Measurements from ENCODE around the gene KPNA4. TPM values are rescaled to one million over a fixed set of nuclear protein-coding genes. Genes with fewer than 3 reads are reported as not detected.

KPNA4 gene
- total RNA-seq, 1 donor from 2014 or later = 61.6 TPM

DNA sequence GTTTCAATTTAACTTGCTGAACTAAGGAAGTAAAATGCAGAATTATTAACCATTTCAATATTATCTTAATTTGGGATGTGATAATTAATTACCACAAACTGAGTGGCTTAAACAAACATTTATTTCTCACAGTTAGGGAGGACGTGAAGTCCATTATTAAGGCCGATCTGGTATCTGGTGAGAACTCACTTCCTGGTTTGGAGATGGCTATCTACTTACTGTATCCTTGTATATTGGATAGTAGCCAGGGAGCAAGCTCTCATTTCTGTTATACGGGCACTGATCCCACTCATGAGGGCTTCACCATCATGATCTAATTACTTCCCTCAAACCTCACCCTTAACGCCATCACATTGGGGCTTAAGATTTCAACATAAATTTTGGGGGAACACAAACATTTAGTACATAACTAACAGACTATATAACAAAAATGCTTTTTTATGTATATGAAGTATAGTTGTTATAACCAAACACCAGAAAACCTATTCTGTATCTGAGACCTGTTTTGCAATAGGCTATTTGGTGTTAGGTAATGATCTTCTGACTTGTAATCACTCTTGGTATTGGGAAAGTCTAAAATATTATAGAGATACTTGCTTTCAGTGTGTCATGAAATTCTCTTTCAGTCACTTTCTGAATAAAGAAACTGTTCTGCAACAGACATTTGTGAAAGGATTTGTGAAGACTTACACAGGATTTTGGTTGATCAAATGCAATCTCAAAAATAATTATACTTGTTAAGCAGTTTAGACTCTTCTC, 4.7 kb upstream of the KPNA4 start:
- TF ChIP-seq, protein P1, sequence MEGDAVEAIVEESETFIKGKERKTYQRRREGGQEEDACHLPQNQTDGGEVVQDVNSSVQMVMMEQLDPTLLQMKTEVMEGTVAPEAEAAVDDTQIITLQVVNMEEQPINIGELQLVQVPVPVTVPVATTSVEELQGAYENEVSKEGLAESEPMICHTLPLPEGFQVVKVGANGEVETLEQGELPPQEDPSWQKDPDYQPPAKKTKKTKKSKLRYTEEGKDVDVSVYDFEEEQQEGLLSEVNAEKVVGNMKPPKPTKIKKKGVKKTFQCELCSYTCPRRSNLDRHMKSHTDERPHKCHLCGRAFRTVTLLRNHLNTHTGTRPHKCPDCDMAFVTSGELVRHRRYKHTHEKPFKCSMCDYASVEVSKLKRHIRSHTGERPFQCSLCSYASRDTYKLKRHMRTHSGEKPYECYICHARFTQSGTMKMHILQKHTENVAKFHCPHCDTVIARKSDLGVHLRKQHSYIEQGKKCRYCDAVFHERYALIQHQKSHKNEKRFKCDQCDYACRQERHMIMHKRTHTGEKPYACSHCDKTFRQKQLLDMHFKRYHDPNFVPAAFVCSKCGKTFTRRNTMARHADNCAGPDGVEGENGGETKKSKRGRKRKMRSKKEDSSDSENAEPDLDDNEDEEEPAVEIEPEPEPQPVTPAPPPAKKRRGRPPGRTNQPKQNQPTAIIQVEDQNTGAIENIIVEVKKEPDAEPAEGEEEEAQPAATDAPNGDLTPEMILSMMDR (IDR thresholded peaks at IDR 0.05) = no peak
- ATAC-seq = no peak
- intact Hi-C loops (cut with DNase I) = no loop called here
- Histone ChIP-seq H3K4me3 (no peak overlapping the region), H3K4me1 (peaks cover 10% of the 10 kb centered on the region), H3K27me3 (ENCODE audit: low read depth) (no peaks in the 10 kb centered on the region), H3K9me3 (no peaks in the 10 kb centered on the region), H3K36me3 (no peaks in the 10 kb centered on the region), H3K27ac (no peak overlapping the region)
- DNase-seq = no peak

DNA sequence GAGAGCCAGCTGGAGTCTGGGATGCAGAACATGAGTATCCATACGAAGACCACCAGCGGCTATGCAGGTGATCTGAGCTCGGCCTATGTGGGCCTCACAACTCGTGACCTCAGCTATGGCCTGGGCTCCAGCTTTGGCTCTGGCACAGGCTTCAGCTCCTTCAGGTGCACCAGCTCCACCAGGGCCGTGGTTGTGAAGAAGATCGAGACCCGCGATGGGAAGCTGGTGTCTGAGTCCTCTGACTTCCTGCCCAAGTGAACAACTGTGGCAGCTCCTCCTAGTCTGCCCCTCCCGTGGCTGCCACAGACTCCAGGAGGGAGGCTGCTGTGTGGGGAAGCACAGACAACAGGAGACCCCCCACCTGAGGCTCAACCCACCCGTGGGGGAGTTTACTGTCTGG, 3.6 kb upstream of the KPNA4 start:
- Histone ChIP-seq H3K4me1 (peaks cover 13% of the 10 kb centered on the region), H3K9me3 (no peaks in the 10 kb centered on the region), H3K36me3 (no peaks in the 10 kb centered on the region), H3K27me3 (ENCODE audit: low read depth) (no peaks in the 10 kb centered on the region), H3K4me3 (no peak overlapping the region), H3K27ac (no peak overlapping the region)
- ATAC-seq = no peak
- TF ChIP-seq, protein P1 (IDR thresholded peaks at IDR 0.05) = no peak
- no peak for DNase-seq
- intact Hi-C loops (cut with DNase I) = no loop called here

DNA sequence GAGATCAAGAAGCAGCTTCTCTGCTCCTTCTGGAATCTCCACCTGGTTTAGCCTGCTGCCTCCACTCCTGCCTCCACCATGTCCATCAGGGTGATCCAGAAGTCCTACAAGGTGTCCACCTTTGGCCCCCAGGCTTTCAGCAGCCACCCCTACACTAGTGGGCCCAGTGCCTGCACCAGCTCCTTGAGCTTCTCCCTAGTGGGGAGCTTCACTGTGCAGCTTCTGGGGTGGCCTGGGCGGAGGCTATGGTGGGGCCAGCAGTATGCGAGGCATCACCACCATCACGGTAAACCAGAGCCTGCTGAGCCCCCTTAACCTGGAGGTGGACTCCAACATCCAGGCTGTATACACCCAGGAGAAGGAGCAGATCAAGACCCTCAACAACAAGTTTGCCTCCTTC, 2.4 kb upstream of the KPNA4 start:
- no peak for DNase-seq
- TF ChIP-seq, protein P1 (IDR thresholded peaks at IDR 0.05) = no peak

DNA sequence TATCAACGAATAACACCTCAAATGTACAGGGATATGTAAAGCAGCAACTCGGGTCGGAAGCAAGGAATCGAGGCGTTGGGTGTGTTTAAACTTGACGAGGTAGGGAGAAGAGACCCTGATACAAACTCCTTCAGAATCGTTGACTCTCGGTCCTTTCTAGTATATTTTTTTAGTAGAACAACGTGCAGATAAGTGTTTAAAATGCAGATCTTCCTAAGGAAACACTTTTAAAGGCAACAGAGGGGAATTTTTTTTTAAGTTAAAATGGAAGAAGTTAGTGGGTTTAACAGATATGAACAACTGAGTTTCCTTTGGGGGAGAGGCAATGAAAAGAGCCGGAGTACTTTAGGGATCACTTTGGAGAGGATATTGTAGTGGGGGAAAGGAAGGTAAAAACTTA, 1.1 kb upstream of the KPNA4 start:
- no peaks in the 10 kb centered on the region for H3K27me3 ChIP-seq (ENCODE audit: low read depth)
- peaks cover 38% of the 10 kb centered on the region for H3K4me1 ChIP-seq
- intact Hi-C loops (cut with DNase I) = no loop called here
- ATAC-seq (no peak), DNase-seq (no peak)
- no peaks in the 10 kb centered on the region for H3K9me3 ChIP-seq
- H3K27ac ChIP-seq = peak overlapping the region; percentile 98
- peak overlapping the region; percentile 81 for H3K4me3 ChIP-seq
- TF ChIP-seq, protein P1 (IDR thresholded peaks at IDR 0.05) = no peak
- no peaks in the 10 kb centered on the region for H3K36me3 ChIP-seq

More for the DNA sequence above, 2.4 kb upstream of the KPNA4 start:
- Histone ChIP-seq H3K4me1 (peaks cover 25% of the 10 kb centered on the region), H3K9me3 (no peaks in the 10 kb centered on the region), H3K36me3 (no peaks in the 10 kb centered on the region), H3K27me3 (ENCODE audit: low read depth) (no peaks in the 10 kb centered on the region), H3K27ac (no peak overlapping the region), H3K4me3 (no peak overlapping the region)
- no peak for ATAC-seq
- intact Hi-C loops (cut with DNase I) = no loop called here

DNA sequence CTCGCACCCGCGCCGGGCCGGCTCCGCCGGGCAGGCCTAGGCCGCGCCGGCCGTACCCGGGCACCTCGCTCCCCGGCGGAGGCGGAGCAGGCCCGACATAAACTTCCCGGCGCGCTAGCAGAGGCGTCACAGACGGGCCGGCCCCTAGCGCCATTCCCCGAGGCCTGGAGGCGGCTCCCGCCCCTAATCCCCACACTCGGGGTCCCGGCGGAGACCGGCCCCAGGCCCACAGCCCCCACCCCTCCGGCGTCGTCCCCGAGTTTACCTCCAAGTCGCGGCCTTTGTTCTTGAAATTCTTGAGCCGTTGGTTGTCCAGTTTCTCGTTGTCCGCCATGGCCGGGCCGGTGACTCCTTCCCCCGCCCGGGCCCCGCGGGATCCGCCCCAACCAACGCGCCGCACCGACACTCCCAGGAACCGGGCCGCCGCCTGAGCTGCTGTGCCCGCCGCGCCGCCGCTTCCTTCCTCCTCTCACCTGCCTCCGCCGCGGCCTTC, 376 bp downstream of the KPNA4 start:
- peaks cover 53% of the 10 kb centered on the region for H3K4me1 ChIP-seq
- H3K27me3 ChIP-seq (ENCODE audit: low read depth) = no peaks in the 10 kb centered on the region
- peak overlapping the region; percentile 98 for H3K27ac ChIP-seq
- peak overlapping the region; percentile 81 for H3K4me3 ChIP-seq
- DNase-seq = peak; percentile 84
- no peaks in the 10 kb centered on the region for H3K9me3 ChIP-seq
- intact Hi-C loops (cut with DNase I) = no loop called here
- H3K36me3 ChIP-seq = no peaks in the 10 kb centered on the region
- TF ChIP-seq, protein P1 (IDR thresholded peaks at IDR 0.05) = no peak
- ATAC-seq = peak; percentile 81 to 83

All from lower lobe of right lung (tissue), 2 donors.